HCT116 (cell line): Measurements from ENCODE around the gene DENND4A.

ENCODE experiments used
- CEBPB ChIP-seq: IDR thresholded peaks from 2 replicates; pipeline ENCODE4 v1.6.1; 2012; ENCODE audit warnings: low read depth
- EGR1 ChIP-seq: IDR thresholded peaks from 2 replicates; pipeline ENCODE4 v1.6.1; 2012; ENCODE audit warnings: low read depth
- EZH2 ChIP-seq: fragments of 200-600 bp; sonication (generic); IDR thresholded peaks from 2 replicates; pipeline ENCODE4 v1.6.1; 2017; ENCODE audit warnings: antibody characterized with exemption, mixed run types
- EZH2phosphoT487 ChIP-seq: fragments of 200-600 bp; IDR thresholded peaks from 2 replicates; pipeline ENCODE4 v1.6.1; 2018; ENCODE audit warnings: antibody characterized with exemption, borderline replicate concordance
- FOSL1 ChIP-seq: IDR thresholded peaks from 2 replicates; pipeline ENCODE4 v1.6.1; 2012; ENCODE audit warnings: low read depth
- POLR2A ChIP-seq: IDR thresholded peaks from 2 replicates; pipeline ENCODE4 v1.7.0; 2011; ENCODE audit warnings: borderline replicate concordance; ENCODE audit not compliant: insufficient read depth, insufficient read length; ENCODE audit errors: extremely low read depth
- POLR2AphosphoS5 ChIP-seq: IDR thresholded peaks from 2 replicates; pipeline ENCODE4 v1.6.1; 2011; ENCODE audit warnings: mild to moderate bottlenecking, low read depth, low read length, moderate library complexity
- SRF ChIP-seq: IDR thresholded peaks from 2 replicates; pipeline ENCODE4 v1.6.1; 2012; ENCODE audit warnings: low read depth
- TF ChIP-seq, protein P1 (sequence below), 3 experiments: fragments of 200-600 bp in 1 of 3; sonication (generic) in 1 of 3; IDR thresholded peaks in 2 of 3; conservative IDR thresholded peaks in 1 of 3; 2 replicates each; pipeline ENCODE4 v1.5.1; 2012 to 2017; ENCODE audit warnings: low read depth in 2 of 3, low read length in 2 of 3, antibody characterized with exemption in 1 of 3, borderline replicate concordance in 1 of 3, control low read depth in 1 of 3, mild to moderate bottlenecking in 1 of 3, mixed read lengths in 1 of 3, mixed run types in 1 of 3, moderate library complexity in 1 of 3; ENCODE audit not compliant: insufficient read depth in 1 of 3
- TF ChIP-seq, protein P2 (sequence below): IDR thresholded peaks from 2 replicates; pipeline ENCODE4 v1.6.1; 2012
- TF ChIP-seq, protein P3 (sequence below): IDR thresholded peaks from 2 replicates; pipeline ENCODE4 v1.6.1; 2012; ENCODE audit warnings: low read depth

DNA sequence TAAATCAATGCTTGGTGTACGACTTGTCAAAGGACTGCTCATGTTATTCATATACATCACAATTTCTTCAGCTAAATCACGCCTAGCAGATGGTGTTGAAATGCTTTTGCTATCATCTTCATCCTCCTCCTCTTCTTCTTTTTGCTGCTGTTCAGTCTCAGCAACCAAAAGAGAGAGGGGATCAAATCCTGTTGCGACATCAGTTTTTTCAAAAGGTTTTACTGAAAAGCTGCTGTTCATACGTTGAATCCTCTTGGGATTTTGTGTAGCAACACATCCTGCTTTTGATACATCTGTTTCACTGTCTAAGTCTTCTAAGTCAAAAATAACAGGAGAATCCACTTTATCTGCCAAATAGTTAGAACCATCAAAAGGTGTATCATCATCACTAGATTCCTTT lies 101.3 kb downstream of the DENND4A start:
- TF ChIP-seq, protein P1, sequence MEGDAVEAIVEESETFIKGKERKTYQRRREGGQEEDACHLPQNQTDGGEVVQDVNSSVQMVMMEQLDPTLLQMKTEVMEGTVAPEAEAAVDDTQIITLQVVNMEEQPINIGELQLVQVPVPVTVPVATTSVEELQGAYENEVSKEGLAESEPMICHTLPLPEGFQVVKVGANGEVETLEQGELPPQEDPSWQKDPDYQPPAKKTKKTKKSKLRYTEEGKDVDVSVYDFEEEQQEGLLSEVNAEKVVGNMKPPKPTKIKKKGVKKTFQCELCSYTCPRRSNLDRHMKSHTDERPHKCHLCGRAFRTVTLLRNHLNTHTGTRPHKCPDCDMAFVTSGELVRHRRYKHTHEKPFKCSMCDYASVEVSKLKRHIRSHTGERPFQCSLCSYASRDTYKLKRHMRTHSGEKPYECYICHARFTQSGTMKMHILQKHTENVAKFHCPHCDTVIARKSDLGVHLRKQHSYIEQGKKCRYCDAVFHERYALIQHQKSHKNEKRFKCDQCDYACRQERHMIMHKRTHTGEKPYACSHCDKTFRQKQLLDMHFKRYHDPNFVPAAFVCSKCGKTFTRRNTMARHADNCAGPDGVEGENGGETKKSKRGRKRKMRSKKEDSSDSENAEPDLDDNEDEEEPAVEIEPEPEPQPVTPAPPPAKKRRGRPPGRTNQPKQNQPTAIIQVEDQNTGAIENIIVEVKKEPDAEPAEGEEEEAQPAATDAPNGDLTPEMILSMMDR (IDR thresholded peaks at IDR 0.05 in 2 of 3, conservative IDR thresholded peaks at IDR 0.05 in 1 of 3; ENCODE audit: borderline replicate concordance in 1 of 3, insufficient read depth in 1 of 3, low read depth in 2 of 3, low read length in 2 of 3) = no peak
- TF ChIP-seq EZH2phosphoT487 (no peak), POLR2A (no peak), POLR2AphosphoS5 (no peak), EZH2 (no peak), SRF (no peak), FOSL1 (no peak), EGR1 (no peak), CEBPB (no peak)
- TF ChIP-seq, protein P2, sequence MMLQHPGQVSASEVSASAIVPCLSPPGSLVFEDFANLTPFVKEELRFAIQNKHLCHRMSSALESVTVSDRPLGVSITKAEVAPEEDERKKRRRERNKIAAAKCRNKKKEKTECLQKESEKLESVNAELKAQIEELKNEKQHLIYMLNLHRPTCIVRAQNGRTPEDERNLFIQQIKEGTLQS = no peak
- TF ChIP-seq, protein P3, sequence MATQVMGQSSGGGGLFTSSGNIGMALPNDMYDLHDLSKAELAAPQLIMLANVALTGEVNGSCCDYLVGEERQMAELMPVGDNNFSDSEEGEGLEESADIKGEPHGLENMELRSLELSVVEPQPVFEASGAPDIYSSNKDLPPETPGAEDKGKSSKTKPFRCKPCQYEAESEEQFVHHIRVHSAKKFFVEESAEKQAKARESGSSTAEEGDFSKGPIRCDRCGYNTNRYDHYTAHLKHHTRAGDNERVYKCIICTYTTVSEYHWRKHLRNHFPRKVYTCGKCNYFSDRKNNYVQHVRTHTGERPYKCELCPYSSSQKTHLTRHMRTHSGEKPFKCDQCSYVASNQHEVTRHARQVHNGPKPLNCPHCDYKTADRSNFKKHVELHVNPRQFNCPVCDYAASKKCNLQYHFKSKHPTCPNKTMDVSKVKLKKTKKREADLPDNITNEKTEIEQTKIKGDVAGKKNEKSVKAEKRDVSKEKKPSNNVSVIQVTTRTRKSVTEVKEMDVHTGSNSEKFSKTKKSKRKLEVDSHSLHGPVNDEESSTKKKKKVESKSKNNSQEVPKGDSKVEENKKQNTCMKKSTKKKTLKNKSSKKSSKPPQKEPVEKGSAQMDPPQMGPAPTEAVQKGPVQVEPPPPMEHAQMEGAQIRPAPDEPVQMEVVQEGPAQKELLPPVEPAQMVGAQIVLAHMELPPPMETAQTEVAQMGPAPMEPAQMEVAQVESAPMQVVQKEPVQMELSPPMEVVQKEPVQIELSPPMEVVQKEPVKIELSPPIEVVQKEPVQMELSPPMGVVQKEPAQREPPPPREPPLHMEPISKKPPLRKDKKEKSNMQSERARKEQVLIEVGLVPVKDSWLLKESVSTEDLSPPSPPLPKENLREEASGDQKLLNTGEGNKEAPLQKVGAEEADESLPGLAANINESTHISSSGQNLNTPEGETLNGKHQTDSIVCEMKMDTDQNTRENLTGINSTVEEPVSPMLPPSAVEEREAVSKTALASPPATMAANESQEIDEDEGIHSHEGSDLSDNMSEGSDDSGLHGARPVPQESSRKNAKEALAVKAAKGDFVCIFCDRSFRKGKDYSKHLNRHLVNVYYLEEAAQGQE = no peak
